Activated naive CD4-positive, alpha-beta T cell treated with anti-CD3 and anti-CD28 coated beads for 36 hours (primary cell): ENCODE measurements around the gene MIS12. TPM values are rescaled to one million over a fixed set of nuclear protein-coding genes. Genes with fewer than 3 reads are reported as not detected.

ENCODE experiments used
- CTCF ChIA-PET: fragments of 350-600 bp; sonication (Branson Sonifier 250); formaldehyde crosslinking; loops from one replicate; lab custom pipeline; 2021; ENCODE audit warnings: antibody characterized with exemption; lab: Charles Lee
- DNase-seq: peaks from one replicate; pipeline ENCODE4 v3.0.0-alpha.2; 2020
- H3K27ac Mint-ChIP-seq: one replicate; pipeline ENCODE4 v1.8.0; 2021; ENCODE audit warnings: mild to moderate bottlenecking, mixed read lengths
- H3K27me3 Mint-ChIP-seq: one replicate; pipeline ENCODE4 v1.8.0; 2021; ENCODE audit warnings: low read depth, mixed read lengths
- H3K36me3 Mint-ChIP-seq: one replicate; pipeline ENCODE4 v1.8.0; 2021; ENCODE audit warnings: low read depth, mixed read lengths
- H3K4me1 Mint-ChIP-seq: one replicate; pipeline ENCODE4 v1.8.0; 2021; ENCODE audit warnings: low read depth, mixed read lengths
- H3K4me3 Mint-ChIP-seq: one replicate; pipeline ENCODE4 v1.8.0; 2021; ENCODE audit warnings: mild to moderate bottlenecking, moderate library complexity, mixed read lengths
- H3K9me3 Mint-ChIP-seq: one replicate; pipeline ENCODE4 v1.8.0; 2021; ENCODE audit warnings: mixed read lengths
- intact Hi-C: fragments of 100-400 bp; cut with micrococcal nuclease; formaldehyde crosslinking; loops from one replicate; pipeline ENCODE4 v1.15.1; 2023
- total RNA-seq, 2 experiments: library from RNA; stranded (reverse); gene quantifications; one replicate each; pipeline ENCODE4 v1.2.3, GENCODE V29; 2021

The MIS12 gene, protein sequence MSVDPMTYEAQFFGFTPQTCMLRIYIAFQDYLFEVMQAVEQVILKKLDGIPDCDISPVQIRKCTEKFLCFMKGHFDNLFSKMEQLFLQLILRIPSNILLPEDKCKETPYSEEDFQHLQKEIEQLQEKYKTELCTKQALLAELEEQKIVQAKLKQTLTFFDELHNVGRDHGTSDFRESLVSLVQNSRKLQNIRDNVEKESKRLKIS
- 10 to 100 TPM; 37.2 to 37.6 TPM for total RNA-seq

DNA sequence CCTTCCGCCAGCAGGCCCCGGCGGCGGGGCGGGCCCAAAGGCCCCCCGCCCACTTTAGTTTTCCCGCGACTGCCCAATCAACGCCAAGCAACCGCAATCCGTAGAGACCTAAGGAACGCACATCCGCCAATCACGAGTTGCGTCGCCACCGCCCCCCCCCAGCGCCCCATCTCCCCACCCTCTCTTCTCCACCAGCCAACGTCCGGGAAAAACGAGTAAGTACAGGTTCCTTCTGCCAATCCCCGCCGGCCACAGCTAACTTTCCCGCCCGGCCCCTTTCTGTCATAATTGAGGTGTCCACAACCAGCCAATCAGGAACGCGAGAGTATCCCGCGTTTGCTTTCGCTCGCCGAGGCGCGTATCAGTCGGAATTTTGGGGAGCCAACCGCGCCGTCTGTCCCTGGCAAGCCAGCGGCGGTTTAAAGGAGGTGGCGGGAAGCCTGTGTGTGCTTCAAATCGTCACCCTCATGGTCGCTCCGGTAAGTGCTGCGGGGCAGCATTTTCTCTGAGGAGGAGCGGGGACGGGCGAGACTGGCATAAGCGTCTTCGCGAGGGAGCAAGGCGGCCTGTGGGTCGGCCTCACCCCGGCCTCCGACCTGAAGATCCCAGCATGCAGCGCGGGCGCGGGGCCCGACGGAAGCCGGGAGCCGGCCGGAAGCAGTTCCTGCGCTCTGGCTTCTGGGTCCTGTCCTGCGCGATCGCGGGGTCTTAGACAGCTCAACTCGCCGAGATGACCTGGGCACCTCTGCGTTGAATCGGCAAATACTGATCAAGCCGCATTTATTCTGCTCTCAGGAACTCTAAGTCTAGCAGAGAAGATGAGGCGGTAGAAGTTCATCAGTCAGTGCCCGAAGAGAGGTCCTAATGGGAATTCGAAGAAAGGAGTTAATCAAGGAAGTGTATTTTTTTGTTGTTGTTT, at the start of gene MIS12:
TSS of gene MIS12 (plus strand) at position 361 of the 919 bp plus-strand sequence. CDS start 2,297 bp downstream, outside the sequence.
- Mint-ChIP-seq H3K27ac (peak within 1 kb of the TSS; percentile 97), H3K4me3 (peak within 1 kb of the TSS; percentile 97), H3K27me3 (no peaks in the 10 kb centered on the region), H3K36me3 (peaks cover 34% of the 10 kb centered on the region), H3K4me1 (peaks cover 60% of the 10 kb centered on the region), H3K9me3 (no peaks in the 10 kb centered on the region)
- CTCF ChIA-PET: interaction anchor here (0.9 to 1.2 kb wide), 2 partner anchors 18 to 40 kb away, joined by 3 read pairs; partner anchors contain the start of gene DHX33
- peak; percentile 99 for DNase-seq
- intact Hi-C loops: loop anchor here (1.0 to 5.0 kb wide), 9 partner anchors 17 to 1155 kb away; partner anchors contain the start of genes C1QBP, NLRP1, NUP88 and RABEP1

DNA sequence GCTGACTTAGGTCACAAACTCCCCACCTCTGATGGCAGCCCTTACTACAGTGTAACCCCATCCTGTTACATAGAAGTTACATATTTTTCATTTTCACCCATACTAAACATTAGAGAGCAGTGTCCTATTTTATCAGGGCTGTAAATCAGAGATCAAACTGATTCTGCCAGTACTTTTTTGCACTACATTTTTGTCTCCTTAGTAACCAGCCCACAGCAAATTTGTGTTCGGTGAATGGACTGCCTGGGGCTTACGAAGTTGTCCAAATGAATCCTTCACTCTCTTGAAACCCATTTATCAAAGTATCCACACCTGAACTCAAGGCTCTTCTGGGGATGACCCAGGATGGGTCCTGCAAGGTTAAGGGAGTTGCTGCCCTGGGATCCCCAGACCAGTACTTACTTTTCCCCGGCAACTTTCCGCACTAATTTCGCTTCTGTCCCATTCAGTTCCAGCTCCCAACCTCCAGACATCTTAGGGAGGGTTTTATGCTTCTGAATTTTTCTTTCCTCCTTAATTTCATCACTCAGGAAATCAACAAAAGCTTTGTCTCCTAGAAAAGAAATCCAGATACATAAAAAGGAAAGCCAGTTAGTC, 48.5 kb upstream of the MIS12 start:
- peak overlapping the region; percentile 81 for H3K4me3 Mint-ChIP-seq
- DNase-seq: no peak
- H3K27ac Mint-ChIP-seq: peak overlapping the region; percentile 83
- H3K9me3 Mint-ChIP-seq: no peaks in the 10 kb centered on the region
- peaks cover 43% of the 10 kb centered on the region for H3K4me1 Mint-ChIP-seq
- CTCF ChIA-PET: interaction anchor here (0.6 to 2.3 kb wide), 3 partner anchors 15 to 1048 kb away, joined by 3 to 7 read pairs (median 7); no protein-coding TSS in a partner anchor
- H3K27me3 Mint-ChIP-seq: no peaks in the 10 kb centered on the region
- intact Hi-C loops: loop anchor here (2.0 to 5.0 kb wide), 3 partner anchors 31 to 471 kb away; partner anchors contain the start of genes DHX33 and SPAG7
- peaks cover 45% of the 10 kb centered on the region for H3K36me3 Mint-ChIP-seq

DNA sequence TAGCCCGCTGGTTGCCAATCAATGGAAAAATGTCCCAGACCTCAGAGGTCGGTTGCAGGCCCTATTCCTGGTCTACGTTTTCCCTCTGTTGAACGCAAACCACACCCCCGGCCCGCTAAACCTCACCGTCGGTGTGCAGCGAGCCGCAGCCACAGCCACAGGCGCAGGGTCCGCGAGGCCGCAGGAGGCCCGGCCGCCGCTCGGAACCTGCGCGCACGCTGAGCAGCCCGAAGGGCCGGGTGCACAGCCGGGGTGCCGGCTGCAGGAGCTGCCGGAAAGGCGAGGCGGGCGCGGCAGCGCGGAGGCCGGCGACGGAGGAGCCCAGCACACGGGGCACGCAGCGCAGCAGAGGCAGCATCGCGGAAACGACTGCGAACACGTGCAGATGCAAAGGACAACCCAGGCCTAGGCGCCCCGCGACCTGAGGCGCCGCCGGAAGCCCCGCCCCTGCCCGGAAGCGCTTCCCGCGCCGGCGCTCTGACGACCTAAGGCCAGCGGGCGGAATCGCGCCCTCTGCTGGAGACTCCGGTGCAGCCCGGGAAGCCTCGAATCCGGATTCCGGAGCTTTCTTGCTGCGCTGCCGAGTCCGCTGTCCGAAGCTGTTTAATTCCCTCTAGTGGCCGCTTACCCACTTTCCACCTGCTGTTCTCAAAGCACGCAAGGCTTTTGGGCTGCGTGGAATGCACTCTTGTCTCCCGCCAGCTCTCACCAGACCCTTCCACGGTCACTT, 47.5 kb upstream of the MIS12 start, which contains the start of gene C1QBP:
TSS of gene C1QBP (minus strand) at position 440 of the 730 bp plus-strand sequence. CDS start at position 358, 82 bp downstream.
- H3K9me3 Mint-ChIP-seq: no peaks in the 10 kb centered on the region
- H3K4me1 Mint-ChIP-seq: peaks cover 41% of the 10 kb centered on the region
- peaks cover 44% of the 10 kb centered on the region for H3K36me3 Mint-ChIP-seq
- H3K27ac Mint-ChIP-seq: peak within 1 kb of the TSS; percentile 88
- intact Hi-C loops: loop anchor here (1.0 to 5.0 kb wide), 8 partner anchors 20 to 472 kb away; partner anchors contain the start of genes DERL2, DHX33, MIS12 and NUP88
- H3K4me3 Mint-ChIP-seq: peak within 1 kb of the TSS; percentile 81
- CTCF ChIA-PET: interaction anchor here (0.6 to 2.6 kb wide), 26 partner anchors 9 to 1200 kb away, joined by 3 to 12 read pairs (median 4); partner anchors contain the start of genes DHX33, NUP88 and ZNF594
- peak; percentile 94 for DNase-seq
- no peaks in the 10 kb centered on the region for H3K27me3 Mint-ChIP-seq

DNA sequence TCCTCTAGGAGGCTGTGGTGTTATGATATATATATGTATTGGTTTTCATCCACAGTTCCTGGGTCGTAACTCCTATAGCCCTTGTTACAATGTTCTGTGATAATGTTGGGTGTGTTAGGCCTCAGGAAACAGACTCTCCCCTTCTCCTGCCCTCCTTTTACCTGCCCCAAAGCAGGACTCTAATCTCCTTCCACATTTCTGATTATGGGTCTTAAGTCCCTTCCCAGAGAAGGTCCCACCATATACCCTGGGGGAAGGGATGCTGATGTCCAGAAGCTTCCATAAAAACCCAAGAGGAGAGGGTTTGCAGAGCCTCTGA, 47.0 kb upstream of the MIS12 start:
- H3K4me1 Mint-ChIP-seq: peaks cover 39% of the 10 kb centered on the region
- CTCF ChIA-PET: interaction anchor here (0.5 to 2.6 kb wide), 29 partner anchors 9 to 1199 kb away, joined by 3 to 12 read pairs (median 4); partner anchors contain the start of genes DHX33, NUP88 and ZNF594
- peak overlapping the region; percentile 81 for H3K4me3 Mint-ChIP-seq
- no peak for DNase-seq
- H3K27me3 Mint-ChIP-seq: no peaks in the 10 kb centered on the region
- peak overlapping the region; percentile 88 for H3K27ac Mint-ChIP-seq
- H3K9me3 Mint-ChIP-seq: no peaks in the 10 kb centered on the region
- H3K36me3 Mint-ChIP-seq: peaks cover 43% of the 10 kb centered on the region
- intact Hi-C loops: loop anchor here (1.0 to 5.0 kb wide), 8 partner anchors 20 to 472 kb away; partner anchors contain the start of genes DERL2, DHX33, MIS12 and NUP88

DNA sequence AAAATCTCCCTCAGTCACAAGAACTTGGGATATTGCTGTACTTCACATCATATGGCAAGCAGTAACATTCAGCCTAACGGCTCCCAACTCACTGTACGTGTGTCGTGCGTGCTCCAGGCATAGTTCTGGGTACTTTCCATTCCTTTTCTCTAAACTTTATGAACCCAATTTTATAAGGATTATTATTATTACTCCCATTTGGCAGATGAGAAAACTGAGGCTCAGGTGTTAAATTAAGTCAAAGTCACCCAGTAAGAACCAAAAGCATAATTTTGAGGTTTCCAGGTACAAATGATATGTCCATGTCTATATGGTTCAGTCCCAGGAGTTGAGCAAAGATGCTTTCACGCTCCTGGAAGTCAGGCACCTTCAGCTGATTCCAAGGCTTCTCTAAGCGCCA, 42.6 kb upstream of the MIS12 start:
- Mint-ChIP-seq H3K9me3 (no peaks in the 10 kb centered on the region), H3K4me3 (no peak overlapping the region), H3K4me1 (peaks cover 11% of the 10 kb centered on the region), H3K27ac (no peak overlapping the region), H3K36me3 (peaks cover 29% of the 10 kb centered on the region), H3K27me3 (no peaks in the 10 kb centered on the region)
- intact Hi-C loops: no loop called here
- CTCF ChIA-PET: no interaction called here
- DNase-seq: no peak

DNA sequence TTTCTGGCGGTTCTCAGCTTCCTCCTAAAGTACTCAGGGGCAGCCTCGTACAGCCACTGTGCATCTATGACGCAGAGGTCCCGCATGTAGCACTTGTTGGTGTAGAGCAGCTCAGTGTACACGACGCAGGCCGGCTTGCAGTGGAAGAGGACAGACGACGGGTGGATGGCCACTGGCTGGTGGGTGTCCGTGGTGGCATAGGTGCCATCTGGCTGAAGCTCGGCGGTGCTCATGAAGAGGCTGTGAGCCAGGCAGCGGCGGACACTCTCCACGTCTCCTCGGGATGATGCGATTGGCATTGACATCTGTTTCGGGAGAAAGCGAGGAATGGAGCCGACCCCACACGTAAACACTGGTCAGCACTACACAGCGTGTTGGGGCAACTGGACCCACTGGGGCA, 42.2 kb upstream of the MIS12 start:
- no peaks in the 10 kb centered on the region for H3K9me3 Mint-ChIP-seq
- H3K4me3 Mint-ChIP-seq: no peak overlapping the region
- H3K27ac Mint-ChIP-seq: no peak overlapping the region
- peaks cover 31% of the 10 kb centered on the region for H3K36me3 Mint-ChIP-seq
- DNase-seq: no peak
- CTCF ChIA-PET: no interaction called here
- intact Hi-C loops: no loop called here
- H3K27me3 Mint-ChIP-seq: no peaks in the 10 kb centered on the region
- H3K4me1 Mint-ChIP-seq: peaks cover 10% of the 10 kb centered on the region

DNA sequence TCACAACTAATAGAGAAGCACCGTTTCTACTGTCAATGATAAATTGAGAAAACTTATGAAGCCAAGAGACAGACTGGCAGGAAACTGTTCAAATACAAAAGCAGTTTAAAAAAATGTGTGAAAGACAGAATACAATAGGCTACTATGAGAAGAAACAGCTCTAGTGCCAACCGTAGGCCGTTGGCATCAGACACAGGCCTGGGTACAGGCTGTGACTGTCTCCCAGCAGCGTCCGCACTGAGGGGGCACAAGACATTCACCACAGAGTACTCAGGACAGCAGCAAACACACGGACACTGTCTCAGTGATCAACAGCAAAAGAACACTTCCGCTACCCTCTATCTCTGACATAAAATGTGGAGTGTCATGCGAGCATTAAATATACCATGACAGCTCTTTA, 39.6 kb upstream of the MIS12 start:
- no peak for DNase-seq
- H3K27me3 Mint-ChIP-seq: no peaks in the 10 kb centered on the region
- H3K9me3 Mint-ChIP-seq: no peaks in the 10 kb centered on the region
- H3K36me3 Mint-ChIP-seq: peaks cover 43% of the 10 kb centered on the region
- H3K4me1 Mint-ChIP-seq: no peaks in the 10 kb centered on the region
- CTCF ChIA-PET: no interaction called here
- intact Hi-C loops: no loop called here
- H3K4me3 Mint-ChIP-seq: no peak overlapping the region
- no peak overlapping the region for H3K27ac Mint-ChIP-seq

DNA sequence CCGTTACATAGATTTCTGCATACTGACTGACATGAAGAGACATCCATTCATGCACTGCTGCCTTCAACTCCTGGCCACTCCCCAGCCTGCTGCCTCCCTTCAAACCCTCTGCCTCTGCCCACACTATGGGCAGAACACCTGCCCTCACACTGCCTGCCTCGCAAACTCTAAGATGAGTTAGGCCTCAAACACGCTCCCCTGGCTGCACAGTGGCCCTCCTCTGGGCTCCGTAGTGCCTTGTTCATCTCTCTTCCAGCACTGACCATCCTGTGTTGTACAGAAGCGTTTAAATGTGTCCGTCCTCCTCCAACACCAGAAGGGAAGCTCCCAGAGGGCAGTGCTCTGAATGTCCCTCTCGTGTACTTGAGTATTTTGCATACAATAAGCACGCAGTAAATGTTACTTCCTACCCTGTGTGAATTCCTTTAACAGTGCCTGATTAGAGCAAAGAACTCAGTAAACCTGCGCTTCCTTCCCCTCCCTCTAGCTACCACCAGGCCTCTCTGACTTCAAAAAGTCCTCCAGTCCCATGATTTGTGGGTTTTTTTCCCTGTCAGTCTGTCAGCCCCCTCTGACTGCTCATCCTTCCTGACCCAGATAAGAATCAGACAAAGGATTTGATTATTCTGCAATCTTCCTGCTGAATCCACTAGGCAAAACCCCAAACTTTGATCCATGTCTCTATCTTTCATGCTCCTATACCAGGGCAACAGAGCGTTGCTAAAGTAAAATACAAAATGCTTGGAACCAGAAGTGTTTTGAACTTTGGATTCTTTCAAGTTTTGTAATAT, 21.5 kb upstream of the MIS12 start:
- no peak overlapping the region for H3K4me3 Mint-ChIP-seq
- CTCF ChIA-PET: no interaction called here
- H3K9me3 Mint-ChIP-seq: no peaks in the 10 kb centered on the region
- intact Hi-C loops: no loop called here
- DNase-seq: no peak
- no peaks in the 10 kb centered on the region for H3K27me3 Mint-ChIP-seq
- no peak overlapping the region for H3K27ac Mint-ChIP-seq
- peaks cover 35% of the 10 kb centered on the region for H3K4me1 Mint-ChIP-seq
- peaks cover 29% of the 10 kb centered on the region for H3K36me3 Mint-ChIP-seq

DNA sequence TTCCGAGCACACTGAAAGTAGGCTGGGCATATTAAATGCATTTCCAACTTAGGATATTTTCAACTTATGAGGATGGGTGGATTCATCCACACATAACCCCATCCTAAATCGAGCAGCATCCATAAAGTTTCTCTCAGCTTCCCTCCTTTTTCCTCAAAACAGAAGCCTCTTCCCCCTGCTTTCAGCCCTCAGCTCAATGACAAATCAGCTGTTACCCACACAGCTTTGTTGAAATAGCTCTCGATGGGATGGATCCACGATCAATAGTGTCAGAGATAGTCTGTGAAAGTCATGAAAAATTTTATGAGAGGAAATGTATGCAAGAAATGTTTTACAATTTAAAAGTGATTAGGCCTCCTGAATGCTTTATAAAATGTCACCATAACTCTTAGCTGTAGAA, 20.1 kb upstream of the MIS12 start:
- Mint-ChIP-seq H3K36me3 (peaks cover 22% of the 10 kb centered on the region), H3K4me1 (peaks cover 37% of the 10 kb centered on the region), H3K4me3 (peak overlapping the region; percentile 80), H3K9me3 (no peaks in the 10 kb centered on the region), H3K27me3 (no peaks in the 10 kb centered on the region), H3K27ac (no peak overlapping the region)
- intact Hi-C loops: no loop called here
- no peak for DNase-seq
- CTCF ChIA-PET: interaction anchor here (0.5 to 0.9 kb wide), 2 partner anchors 27 to 105 kb away, joined by 3 to 5 read pairs; partner anchors contain the start of gene C1QBP

DNA sequence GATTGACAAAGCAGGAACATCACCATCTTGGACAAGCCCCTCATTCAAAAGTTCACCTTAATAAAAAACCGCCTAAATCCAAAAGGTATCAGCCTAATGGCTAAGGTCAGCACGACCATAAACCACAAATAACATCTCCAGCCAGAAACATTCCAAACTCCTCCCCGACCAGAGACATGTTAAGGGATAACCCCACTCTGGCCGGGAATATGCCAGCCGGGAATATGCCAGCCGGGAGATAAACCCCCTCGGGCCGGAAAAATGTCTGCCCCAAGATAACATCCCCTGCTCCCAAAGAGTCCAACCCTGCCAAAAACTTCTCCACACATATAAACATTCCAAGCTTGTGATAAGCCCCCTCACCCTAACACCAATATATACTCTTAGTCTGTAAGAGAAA, 18.9 kb upstream of the MIS12 start:
- no peak for DNase-seq
- Mint-ChIP-seq H3K4me3 (peak overlapping the region; percentile 80), H3K9me3 (no peaks in the 10 kb centered on the region), H3K36me3 (peaks cover 19% of the 10 kb centered on the region), H3K27ac (no peak overlapping the region), H3K4me1 (peaks cover 37% of the 10 kb centered on the region), H3K27me3 (no peaks in the 10 kb centered on the region)
- CTCF ChIA-PET: no interaction called here
- intact Hi-C loops: no loop called here
